ENCODE measurements around the gene ADCY4.

ADCY4 gene

DNA sequence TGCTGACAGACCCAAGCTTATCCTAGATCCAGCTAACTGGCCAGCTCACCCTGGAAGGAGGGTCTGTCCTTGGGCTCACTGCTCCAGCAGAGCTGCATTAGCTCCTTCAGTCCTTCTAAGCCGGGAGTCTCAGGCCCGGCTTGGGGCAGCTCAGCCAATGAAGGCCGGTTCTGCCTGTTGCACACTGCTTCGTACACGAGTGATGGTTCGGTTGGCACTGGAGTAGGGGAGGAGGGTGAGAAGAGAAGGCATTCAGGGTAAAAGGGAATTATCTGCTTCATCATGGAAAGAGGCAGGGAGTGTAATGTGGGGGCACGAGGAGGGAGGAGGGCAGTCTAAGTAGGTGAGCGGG is 2.9 kb upstream of the ADCY4 start:
- TF ChIP-seq, protein P1, sequence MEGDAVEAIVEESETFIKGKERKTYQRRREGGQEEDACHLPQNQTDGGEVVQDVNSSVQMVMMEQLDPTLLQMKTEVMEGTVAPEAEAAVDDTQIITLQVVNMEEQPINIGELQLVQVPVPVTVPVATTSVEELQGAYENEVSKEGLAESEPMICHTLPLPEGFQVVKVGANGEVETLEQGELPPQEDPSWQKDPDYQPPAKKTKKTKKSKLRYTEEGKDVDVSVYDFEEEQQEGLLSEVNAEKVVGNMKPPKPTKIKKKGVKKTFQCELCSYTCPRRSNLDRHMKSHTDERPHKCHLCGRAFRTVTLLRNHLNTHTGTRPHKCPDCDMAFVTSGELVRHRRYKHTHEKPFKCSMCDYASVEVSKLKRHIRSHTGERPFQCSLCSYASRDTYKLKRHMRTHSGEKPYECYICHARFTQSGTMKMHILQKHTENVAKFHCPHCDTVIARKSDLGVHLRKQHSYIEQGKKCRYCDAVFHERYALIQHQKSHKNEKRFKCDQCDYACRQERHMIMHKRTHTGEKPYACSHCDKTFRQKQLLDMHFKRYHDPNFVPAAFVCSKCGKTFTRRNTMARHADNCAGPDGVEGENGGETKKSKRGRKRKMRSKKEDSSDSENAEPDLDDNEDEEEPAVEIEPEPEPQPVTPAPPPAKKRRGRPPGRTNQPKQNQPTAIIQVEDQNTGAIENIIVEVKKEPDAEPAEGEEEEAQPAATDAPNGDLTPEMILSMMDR (conservative IDR thresholded peaks at IDR 0.05), result no peak
- TF ChIP-seq ZFX (IDR thresholded peaks at IDR 0.05), result no peak
- no peak overlapping the region for H3K27ac ChIP-seq

DNA sequence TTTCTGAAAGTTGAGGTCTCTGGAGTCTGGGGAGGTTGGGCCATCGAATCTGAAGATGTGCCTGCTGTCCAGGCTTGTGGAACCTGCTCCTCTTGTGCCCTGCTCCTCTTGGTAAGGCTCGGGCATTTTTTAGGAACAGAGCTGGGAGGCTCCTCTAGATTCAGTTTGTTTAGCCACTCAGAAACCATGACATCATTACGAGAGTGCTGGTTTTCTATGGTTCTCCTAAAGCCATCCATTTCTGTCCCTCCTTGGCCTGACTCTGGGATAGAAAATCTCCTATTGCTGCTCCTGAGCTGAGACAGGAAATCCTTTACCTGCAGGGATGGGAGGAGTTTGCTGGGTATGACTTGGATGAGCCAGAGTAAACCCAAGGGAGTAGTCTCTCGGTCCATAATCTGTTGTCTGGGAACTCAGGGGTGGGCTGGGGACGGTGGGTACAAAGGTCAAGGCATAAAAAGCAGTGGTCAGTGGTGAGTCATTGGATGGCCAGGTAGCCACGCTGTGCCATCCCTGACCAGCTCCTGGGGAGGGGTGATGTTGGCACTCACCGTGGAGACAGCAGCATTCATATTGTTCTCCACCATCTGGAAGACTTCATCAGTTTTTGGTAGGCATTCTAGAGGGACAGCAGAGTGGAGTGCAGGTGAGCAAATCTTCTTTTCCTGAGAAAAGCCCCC is 2.4 kb upstream of the ADCY4 start:
- no peak for TF ChIP-seq ZFX (IDR thresholded peaks at IDR 0.05)
- TF ChIP-seq, protein P1 (conservative IDR thresholded peaks at IDR 0.05), result no peak
- H3K27ac ChIP-seq, result no peak overlapping the region

DNA sequence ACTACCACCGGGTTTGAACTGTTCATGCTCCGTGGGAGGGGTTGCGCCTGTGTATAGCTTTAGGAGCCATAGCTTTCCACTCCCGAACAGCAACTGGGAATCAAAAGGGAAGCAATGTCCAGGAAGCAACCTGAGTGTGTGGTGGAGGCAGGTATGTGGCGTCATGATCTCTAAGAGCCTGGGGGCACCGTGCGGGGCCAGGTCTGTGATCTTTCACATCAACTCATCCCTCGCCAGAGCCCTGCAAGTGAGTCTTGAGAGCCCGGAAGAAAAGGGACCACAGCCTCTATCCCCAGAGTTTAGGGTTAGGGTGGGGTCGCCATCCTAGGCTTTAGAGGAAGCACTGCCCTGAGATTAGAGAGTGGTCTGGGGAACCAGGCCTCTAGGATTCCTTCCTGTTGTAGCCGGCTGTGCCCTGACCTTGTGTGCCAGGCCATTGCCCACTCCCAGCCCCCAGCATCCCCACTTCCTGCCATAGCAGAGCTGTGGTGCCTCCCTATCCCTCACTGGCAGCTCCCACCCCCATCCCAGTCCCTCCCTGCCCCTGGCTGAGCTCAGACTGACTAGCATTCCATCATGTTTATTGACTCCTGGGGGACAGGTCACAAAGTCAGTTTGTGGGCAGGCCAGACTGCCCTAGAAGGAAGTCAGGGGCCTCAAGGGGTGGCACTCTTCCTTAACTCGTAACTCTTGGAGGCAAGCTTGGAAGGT is 745 bp upstream of the ADCY4 start:
- TF ChIP-seq, protein P1 (conservative IDR thresholded peaks at IDR 0.05), result no peak
- no peak overlapping the region for H3K27ac ChIP-seq

DNA sequence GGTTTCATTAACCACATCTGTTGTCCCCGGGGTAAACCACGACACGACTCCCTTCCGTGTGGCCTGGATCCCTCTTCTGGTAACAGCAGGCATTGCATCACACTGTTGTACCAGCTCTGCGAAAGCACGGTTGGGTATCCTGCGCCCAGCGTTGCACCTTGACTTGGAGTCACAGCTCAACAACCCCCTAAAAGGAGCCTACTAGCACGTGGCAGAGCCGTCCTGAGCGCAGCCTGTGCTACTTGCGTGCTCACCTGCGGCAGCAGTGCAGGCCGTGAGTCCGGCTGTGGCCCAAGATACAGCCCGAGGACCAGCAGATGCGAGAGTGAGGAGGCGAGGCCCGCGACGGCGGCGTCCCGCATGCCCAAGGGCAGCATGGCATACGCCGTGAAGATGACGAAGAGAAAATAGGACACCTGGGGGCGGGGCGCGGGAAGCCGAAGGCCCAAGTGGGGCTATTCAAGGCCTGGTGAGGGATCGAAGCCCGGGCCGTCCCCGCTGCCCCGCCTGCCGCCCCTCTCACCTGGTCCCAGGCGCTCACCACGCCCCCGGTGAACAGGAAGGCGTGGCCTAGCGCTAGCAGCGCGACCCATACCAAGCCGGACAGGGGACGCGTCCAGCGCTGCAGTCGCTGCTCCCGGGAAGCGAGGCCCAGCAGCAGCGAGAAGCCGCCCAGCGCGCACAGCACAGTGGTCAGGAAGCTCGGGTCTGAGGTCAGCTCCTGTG is 2.4 kb downstream of the ADCY4 start:
- no peak overlapping the region for H3K27ac ChIP-seq

DNA sequence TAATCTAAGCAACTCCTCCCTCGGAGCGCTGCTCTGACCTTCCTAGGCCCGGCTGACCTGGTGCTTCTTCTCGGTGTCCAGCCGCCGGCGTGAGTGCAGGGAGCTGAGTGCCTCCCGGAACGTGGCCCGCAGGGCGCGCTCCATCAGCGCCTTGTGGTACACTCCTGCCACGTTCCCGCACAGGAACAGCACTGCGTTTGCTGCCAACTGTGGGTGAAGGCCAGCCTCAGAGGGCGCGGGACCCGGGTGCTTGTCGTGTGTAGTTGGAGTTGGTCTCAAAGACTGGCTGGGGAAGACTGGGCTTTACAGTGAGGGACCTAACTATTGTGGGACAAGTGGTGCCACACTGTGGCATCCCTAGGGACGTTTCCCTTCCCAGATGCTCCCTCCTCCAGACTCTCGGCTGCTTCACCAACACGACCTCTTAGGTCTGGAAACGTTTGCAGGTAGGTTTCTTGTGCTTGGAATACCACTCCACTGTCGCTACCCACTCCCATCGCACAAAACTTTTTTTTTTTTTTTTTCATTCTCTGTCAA is 3.1 kb downstream of the ADCY4 start:
- TF ChIP-seq, protein P1 (conservative IDR thresholded peaks at IDR 0.05), result no peak
- no peak for TF ChIP-seq ZFX (IDR thresholded peaks at IDR 0.05)
- no peak overlapping the region for H3K27ac ChIP-seq

More for the DNA sequence above, 2.4 kb downstream of the ADCY4 start:
- TF ChIP-seq, protein P1 (conservative IDR thresholded peaks at IDR 0.05), result peak; percentile 72
- TF ChIP-seq ZFX (IDR thresholded peaks at IDR 0.05), result no peak

DNA sequence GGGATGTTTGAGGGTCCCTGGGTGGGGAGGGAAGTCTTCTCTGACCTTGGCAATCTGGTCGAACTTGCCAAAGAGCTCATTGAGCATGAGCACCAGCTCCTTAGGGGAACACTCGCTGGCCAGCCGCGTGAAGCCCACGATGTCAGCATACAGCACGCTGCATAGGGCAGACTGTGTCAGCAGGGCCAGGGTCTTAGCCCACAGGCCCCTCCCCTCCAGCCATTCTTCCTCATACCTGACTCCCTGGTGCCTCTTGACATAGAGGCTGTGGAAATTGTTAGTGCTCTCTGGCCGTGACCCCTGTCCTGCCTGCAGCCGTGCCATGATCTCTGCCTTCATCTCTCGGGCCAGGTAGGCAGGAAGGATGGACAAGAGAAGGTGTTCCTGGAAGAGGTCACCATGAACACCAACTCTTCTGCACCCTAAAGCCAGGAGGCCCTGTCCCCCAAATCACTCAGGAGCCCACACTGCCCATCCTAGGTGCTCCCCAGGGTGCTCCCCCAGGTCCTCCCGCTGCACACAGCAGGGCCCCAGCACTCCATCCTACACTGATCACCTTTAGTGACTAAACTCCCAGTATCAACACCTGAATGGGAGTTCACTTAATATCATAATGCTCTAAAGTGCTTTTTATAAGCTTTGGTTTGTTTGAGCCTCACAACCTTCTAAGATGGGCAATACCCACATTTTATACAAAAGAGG is 3.7 kb downstream of the ADCY4 start:
- H3K27ac ChIP-seq, result no peak overlapping the region
- no peak for TF ChIP-seq ZFX (IDR thresholded peaks at IDR 0.05)
- TF ChIP-seq, protein P1 (conservative IDR thresholded peaks at IDR 0.05), result no peak
